IPS DF 4.7 (cell line): ENCODE measurements around the gene PREX1.

Experiments used
- DNase-seq: peaks from one replicate; pipeline ENCODE4 v3.0.0-alpha.2; 2013; ENCODE audit warnings: low spot score; ENCODE audit errors: extremely low read depth

Gene PREX1

GRCh38 chr20:48797275-48797825, 30.4 kb downstream of the PREX1 start:
- no peak for DNase-seq

- no peak for DNase-seq
Measured at GRCh38 chr20:48795732-48796131, 32.1 kb downstream of the PREX1 start.

- DNase-seq = no peak
Measured at GRCh38 chr20:48794816-48795457, 32.9 kb downstream of the PREX1 start.

GRCh38 chr20:48794360-48794759, 33.4 kb downstream of the PREX1 start:
- no peak for DNase-seq

GRCh38 chr20:48793776-48794175, 34.0 kb downstream of the PREX1 start:
- no peak for DNase-seq

- DNase-seq = no peak
Measured at GRCh38 chr20:48791666-48792071, 36.1 kb downstream of the PREX1 start.

- no peak for DNase-seq
Measured at GRCh38 chr20:48791014-48791413, 36.8 kb downstream of the PREX1 start.

- no peak for DNase-seq
Measured at GRCh38 chr20:48790473-48791003, 37.3 kb downstream of the PREX1 start.

GRCh38 chr20:48789781-48790472, 37.9 kb downstream of the PREX1 start:
- no peak for DNase-seq

- no peak for DNase-seq
Measured at GRCh38 chr20:48789185-48789668, 38.6 kb downstream of the PREX1 start.

GRCh38 chr20:48788486-48789072, 39.2 kb downstream of the PREX1 start:
- DNase-seq = no peak

GRCh38 chr20:48787861-48788375, 39.9 kb downstream of the PREX1 start:
- DNase-seq = no peak

- DNase-seq = no peak
Measured at GRCh38 chr20:48786951-48787705, 40.7 kb downstream of the PREX1 start.

- no peak for DNase-seq
Measured at GRCh38 chr20:48785801-48786200, 42.0 kb downstream of the PREX1 start.

GRCh38 chr20:48785256-48785655, 42.5 kb downstream of the PREX1 start:
- no peak for DNase-seq

GRCh38 chr20:48784273-48784641, 43.5 kb downstream of the PREX1 start:
- no peak for DNase-seq

GRCh38 chr20:48783533-48784272, 44.1 kb downstream of the PREX1 start:
- DNase-seq = no peak

- no peak for DNase-seq
Measured at GRCh38 chr20:48782901-48783308, 44.9 kb downstream of the PREX1 start.

GRCh38 chr20:48782053-48782452, 45.7 kb downstream of the PREX1 start:
- no peak for DNase-seq

- no peak for DNase-seq
Measured at GRCh38 chr20:48781634-48782033, 46.2 kb downstream of the PREX1 start.
